Measurements from ENCODE around the gene RHOBTB1.

GRCh38 chr10:60992636-60993035 lies 48.7 kb upstream of the RHOBTB1 start:
- no peak for TF ChIP-seq FOXM1 (IDR thresholded peaks at IDR 0.05; ENCODE audit: borderline replicate concordance)
- no peak for TF ChIP-seq SP1 (IDR thresholded peaks at IDR 0.05)
- no peak for TF ChIP-seq FOXA1 (IDR thresholded peaks at IDR 0.05)
- TF ChIP-seq SUZ12 (IDR thresholded peaks at IDR 0.05) = no peak
- no peak for TF ChIP-seq BHLHE40 (IDR thresholded peaks at IDR 0.05; ENCODE audit: borderline replicate concordance)
- TF ChIP-seq ZNF384 (IDR thresholded peaks at IDR 0.05) = no peak
- TF ChIP-seq ARNT (IDR thresholded peaks at IDR 0.05) = no peak
- no peak for TF ChIP-seq FOXK2 (IDR thresholded peaks at IDR 0.05)
